PC-9 (cell line): ENCODE results near the gene SLCO2A1. TPM values are rescaled to one million over a fixed set of nuclear protein-coding genes. Genes with fewer than 3 reads are reported as not detected.

Experiments used
- BruUV-seq: library from RNA; stranded (reverse); fragments of 400-500 nt; replicated peaks from 2 replicates; lab custom pipeline; 2021; lab: Mats Ljungman, UMichigan
- CTCF ChIA-PET: fragments of 300-600 bp; sonication (Branson Sonifier 250); formaldehyde crosslinking; loops from one replicate; lab custom pipeline; 2022; ENCODE audit warnings: antibody characterized with exemption; lab: Charles Lee
- POLR2A ChIA-PET: fragments of 300-600 bp; sonication (Branson Sonifier 250); formaldehyde crosslinking; loops from one replicate; lab custom pipeline; 2022; ENCODE audit warnings: antibody characterized with exemption; ENCODE audit not compliant: unreplicated experiment; lab: Charles Lee
- DNase-seq, 2 experiments: peaks; one replicate each; pipeline versions ENCODE4 v3.0.0 to v3.0.0-alpha.2; 2015 to 2022; ENCODE audit warnings: mixed read lengths in 1 of 2
- H2AFZ ChIP-seq: fragments of 200-600 bp; sonication (generic); 2 replicates; pipeline ENCODE4 v1.8.1; 2017; ENCODE audit warnings: antibody characterized with exemption
- H3F3A ChIP-seq: fragments of 200-600 bp; sonication (generic); 2 replicates; pipeline ENCODE4 v1.8.1; 2017; ENCODE audit warnings: antibody characterized with exemption, mild to moderate bottlenecking, low read depth; ENCODE audit not compliant: insufficient read depth
- H3K27ac ChIP-seq: fragments of 200-600 bp; sonication (generic); 2 replicates; pipeline ENCODE4 v1.6.1; 2016; ENCODE audit warnings: mixed run types
- H3K27me3 ChIP-seq: fragments of 200-600 bp; sonication (generic); 2 replicates; pipeline ENCODE4 v1.6.1; 2016; ENCODE audit warnings: low read depth, mixed run types; ENCODE audit not compliant: insufficient read depth
- H3K36me3 ChIP-seq: fragments of 200-600 bp; sonication (generic); 2 replicates; pipeline ENCODE4 v1.6.1; 2016; ENCODE audit warnings: low read depth, mixed run types
- H3K4me1 ChIP-seq: fragments of 200-600 bp; sonication (generic); replicated peaks from 2 replicates; pipeline ENCODE4 v1.6.1; 2016; ENCODE audit warnings: mixed run types; ENCODE audit not compliant: insufficient read depth
- H3K4me2 ChIP-seq: fragments of 200-600 bp; sonication (generic); 2 replicates; pipeline ENCODE4 v1.6.1; 2017; ENCODE audit warnings: mixed run types
- H3K4me3 ChIP-seq: fragments of 200-600 bp; sonication (generic); 2 replicates; pipeline ENCODE4 v1.6.1; 2016; ENCODE audit warnings: mixed run types
- H3K79me2 ChIP-seq: fragments of 200-600 bp; sonication (generic); 2 replicates; pipeline ENCODE4 v1.6.1; 2017; ENCODE audit warnings: low read depth, mixed run types
- H3K9me2 ChIP-seq: fragments of 200-600 bp; sonication (generic); 2 replicates; pipeline ENCODE4 v1.8.1; 2017; ENCODE audit warnings: mild to moderate bottlenecking; ENCODE audit not compliant: insufficient read depth
- H3K9me3 ChIP-seq: fragments of 200-600 bp; sonication (generic); 2 replicates; pipeline ENCODE4 v1.8.1; 2016; ENCODE audit warnings: low read depth; ENCODE audit not compliant: insufficient read depth
- H4K20me1 ChIP-seq: fragments of 200-600 bp; sonication (generic); 2 replicates; pipeline ENCODE4 v1.8.1; 2017; ENCODE audit not compliant: insufficient read depth
- CTCF ChIP-seq: fragments of 200-600 bp; sonication (generic); conservative IDR thresholded peaks from 2 replicates; pipeline ENCODE4 v1.6.1; 2017; ENCODE audit warnings: mixed run types, antibody characterized with exemption, mild to moderate bottlenecking, moderate library complexity
- EZH2 ChIP-seq: fragments of 200-600 bp; sonication (generic); IDR thresholded peaks from 2 replicates; pipeline ENCODE4 v1.8.0; 2017; ENCODE audit warnings: antibody characterized with exemption, low read depth
- intact Hi-C: fragments of 100-400 bp; cut with micrococcal nuclease; formaldehyde crosslinking; loops from one replicate; pipeline ENCODE4 v1.10.0; 2022; ENCODE audit not compliant: unreplicated experiment
- total RNA-seq: library from RNA; stranded (reverse); gene quantifications from 2 replicates; pipeline ENCODE4 v1.2.3, GENCODE V29; 2021

The SLCO2A1 gene
- total RNA-seq, 1 experiment from 2014 or later: 0.44 TPM

GRCh38 chr3:134075568-134075825 is 45.8 kb upstream of the SLCO2A1 start:
- H3K4me3 ChIP-seq: no peak overlapping the region
- H3K4me2 ChIP-seq: no peak overlapping the region
- POLR2A ChIA-PET: no interaction called here
- no peaks in the 10 kb centered on the region for H3F3A ChIP-seq
- DNase-seq: no peak
- H3K36me3 ChIP-seq: no peaks in the 10 kb centered on the region
- no peak overlapping the region for H3K27ac ChIP-seq
- H3K79me2 ChIP-seq: no peaks in the 10 kb centered on the region
- H3K9me3 ChIP-seq: no peaks in the 10 kb centered on the region
- H4K20me1 ChIP-seq: no peaks in the 10 kb centered on the region
- no peak for TF ChIP-seq EZH2
- TF ChIP-seq CTCF: no peak
- BruUV-seq: no TSS peak
- intact Hi-C loops: no loop called here
- H3K27me3 ChIP-seq: no peaks in the 10 kb centered on the region
- no peak overlapping the region for H2AFZ ChIP-seq
- no peaks in the 10 kb centered on the region for H3K9me2 ChIP-seq
- peaks cover 17% of the 10 kb centered on the region for H3K4me1 ChIP-seq
- CTCF ChIA-PET: no interaction called here

DNA sequence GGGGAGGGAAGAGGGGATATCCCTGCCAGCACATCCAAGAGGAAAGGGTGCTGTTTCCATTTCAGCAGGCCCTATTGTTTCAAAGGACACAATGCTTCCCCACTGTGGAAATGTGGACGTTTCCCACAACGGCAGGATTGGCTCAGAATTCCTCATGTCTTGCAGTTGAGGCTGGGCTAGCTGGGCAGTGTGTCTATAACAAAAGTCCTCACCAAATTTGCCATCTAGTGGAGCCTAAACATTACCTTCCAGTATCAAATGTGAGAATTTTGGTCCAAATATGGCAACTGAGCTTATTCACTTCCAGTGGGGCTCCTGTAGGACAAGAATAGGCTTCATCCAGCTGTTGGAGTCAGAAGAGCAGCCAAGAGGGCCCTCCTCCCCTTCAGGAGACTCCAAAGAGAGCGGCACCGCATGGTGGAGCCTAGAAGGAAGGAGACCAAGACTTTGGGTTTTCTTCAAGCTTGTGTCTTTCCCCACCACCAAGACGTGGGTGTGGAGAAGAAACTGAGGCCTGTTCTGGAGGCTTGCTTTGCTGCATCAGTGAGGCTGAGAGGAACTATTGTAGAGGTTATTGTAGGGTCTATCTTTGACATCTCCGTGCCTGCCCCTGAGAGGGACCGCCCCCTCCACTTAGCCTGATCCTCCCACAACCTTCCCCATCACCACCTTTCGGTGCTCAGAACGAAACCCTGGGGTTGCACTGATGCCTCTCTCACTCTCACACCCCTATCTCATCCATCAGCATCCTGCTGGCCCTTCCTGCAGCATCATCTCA is 45.3 kb upstream of the SLCO2A1 start:
- POLR2A ChIA-PET: no interaction called here
- no peaks in the 10 kb centered on the region for H3F3A ChIP-seq

DNA sequence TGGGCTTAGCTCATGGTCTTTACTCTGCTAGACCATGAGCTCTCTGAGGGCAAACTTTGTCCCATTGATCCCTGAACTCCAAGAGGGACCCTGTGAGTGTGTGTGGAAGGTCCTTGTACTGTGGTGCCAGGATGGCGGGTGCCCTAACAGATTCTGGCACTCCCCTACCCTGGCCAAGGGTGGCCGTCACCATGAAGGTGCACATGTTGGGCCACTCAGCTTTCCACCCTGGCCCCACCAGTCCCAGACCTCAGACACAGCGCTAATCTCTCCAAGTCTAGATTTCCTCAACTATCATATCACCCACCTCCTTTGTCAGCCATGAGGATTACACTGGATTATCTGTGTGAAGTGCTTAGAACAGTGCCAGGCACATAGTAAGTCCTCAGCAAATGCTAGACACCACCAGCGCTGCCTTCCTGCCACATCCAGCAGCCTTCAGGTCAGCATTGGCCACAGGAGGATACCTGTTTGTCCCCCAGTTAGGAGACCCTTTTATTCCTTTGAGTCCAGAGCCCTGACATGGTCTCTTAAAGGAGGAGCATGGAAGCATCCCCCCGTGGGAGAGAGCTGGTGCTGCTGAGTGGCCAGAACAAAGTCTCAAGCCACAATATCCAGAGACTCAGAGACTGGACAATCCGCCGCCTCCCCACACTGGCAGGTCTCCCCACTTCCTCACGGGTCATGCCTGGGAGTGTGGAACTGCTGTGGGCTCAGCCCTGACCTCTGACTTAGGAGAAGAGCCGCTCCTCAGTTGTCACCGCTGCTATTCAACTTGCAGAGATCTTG is 44.5 kb upstream of the SLCO2A1 start:
- Histone ChIP-seq H3K36me3 (no peaks in the 10 kb centered on the region), H2AFZ (no peak overlapping the region), H3K27ac (no peak overlapping the region), H4K20me1 (no peaks in the 10 kb centered on the region), H3F3A (no peaks in the 10 kb centered on the region), H3K9me2 (no peaks in the 10 kb centered on the region), H3K4me1 (peaks cover 5% of the 10 kb centered on the region), H3K9me3 (no peaks in the 10 kb centered on the region), H3K4me3 (no peak overlapping the region), H3K27me3 (no peaks in the 10 kb centered on the region), H3K79me2 (no peaks in the 10 kb centered on the region), H3K4me2 (no peak overlapping the region)
- TF ChIP-seq EZH2 (no peak), CTCF (no peak)
- no TSS peak for BruUV-seq
- DNase-seq: no peak
- ChIA-PET CTCF (no interaction called here), POLR2A (no interaction called here)
- intact Hi-C loops: no loop called here

More for the DNA sequence above, 45.3 kb upstream of the SLCO2A1 start:
- no peak overlapping the region for H3K4me2 ChIP-seq
- H4K20me1 ChIP-seq: no peaks in the 10 kb centered on the region
- intact Hi-C loops: no loop called here
- H3K4me3 ChIP-seq: no peak overlapping the region
- CTCF ChIA-PET: no interaction called here
- H3K9me3 ChIP-seq: no peaks in the 10 kb centered on the region
- no peaks in the 10 kb centered on the region for H3K36me3 ChIP-seq
- H3K27ac ChIP-seq: no peak overlapping the region
- no peaks in the 10 kb centered on the region for H3K79me2 ChIP-seq
- BruUV-seq: no TSS peak
- TF ChIP-seq EZH2 (no peak), CTCF (no peak)
- no peak overlapping the region for H2AFZ ChIP-seq
- DNase-seq: no peak
- no peaks in the 10 kb centered on the region for H3K27me3 ChIP-seq
- peaks cover 12% of the 10 kb centered on the region for H3K4me1 ChIP-seq
- H3K9me2 ChIP-seq: no peaks in the 10 kb centered on the region
